ENCODE data around the gene MMP17. TPM values are rescaled to one million over a fixed set of nuclear protein-coding genes. Genes with fewer than 3 reads are reported as not detected.

Gene MMP17
- total and polyA plus RNA-seq, 10 of the 15 experiments (the other 5 are each of a cell fraction or from before 2014, with no cell fraction given), result 0.11 to 0.28 (median 0.23) TPM; not detected in 7

- no peak for TF ChIP-seq SKIL (IDR thresholded peaks at IDR 0.05; ENCODE audit: low read depth, poor library complexity, severe bottlenecking)
- no peak for TF ChIP-seq EGR1 (IDR thresholded peaks at IDR 0.05; ENCODE audit: borderline replicate concordance in 1 of 2, low read depth in 2 of 2, low read length in 2 of 2)
- no peak for TF ChIP-seq SRF (IDR thresholded peaks at IDR 0.05; ENCODE audit: low read depth in 2 of 2, low read length in 2 of 2)
- TF ChIP-seq IRF3 (IDR thresholded peaks at IDR 0.05), result no peak
- TF ChIP-seq ZNF207 (IDR thresholded peaks at IDR 0.05; ENCODE audit: borderline replicate concordance), result no peak
- no peak for TF ChIP-seq JUND (IDR thresholded peaks at IDR 0.05; ENCODE audit: low read depth, low read length)
- no peak for TF ChIP-seq TCF7 (IDR thresholded peaks at IDR 0.05; ENCODE audit: borderline replicate concordance)
Measured at GRCh38 chr12:131861261-131862083, 33.3 kb downstream of the MMP17 start (continued).

GRCh38 chr12:131862084-131862441 lies 33.9 kb downstream of the MMP17 start:
- intact Hi-C loops (cut with micrococcal nuclease; ENCODE audit: unreplicated experiment), result no loop called here
- no peak overlapping the region for H2AFZ ChIP-seq (ENCODE audit: control insufficient read depth, low read depth, low read length)
- ChIA-PET CTCF (interaction anchor here (0.5 kb wide), 1 partner anchor 600 kb away, joined by 3 read pairs; no protein-coding TSS in a partner anchor), POLR2A (no interaction called here), RAD21 (ENCODE audit: unreplicated experiment) (no interaction called here), SMC1A (ENCODE audit: uncharacterized antibody, unreplicated experiment) (no interaction called here)
- in situ Hi-C loops (cut with MboI), result no loop called here
- ATAC-seq (no peak), DNase-seq (ENCODE audit: low read depth, low spot score) (no peak), FAIRE-seq (no peak)
- H4K20me1 ChIP-seq (ENCODE audit: control insufficient read depth, insufficient read depth), result no peaks in the 10 kb centered on the region
- no TSS peak for BruUV-seq (replicated peaks)
- H3K9ac ChIP-seq (ENCODE audit: control insufficient read depth, insufficient read depth, low read length), result no peak overlapping the region
- no peaks in the 10 kb centered on the region for H3K9me3 ChIP-seq (replicated peaks; ENCODE audit: control insufficient read depth, insufficient read depth, low read length)
- WGBS (ENCODE audit: insufficient coverage, insufficient replicate concordance, low lambda C conversion rate, missing lambda C conversion rate), result 4% methylated on average over 4 of the region's 4 CpGs
- no peaks in the 10 kb centered on the region for H3K4me1 ChIP-seq (ENCODE audit: control insufficient read depth, insufficient read depth, low read length)
- H3K27ac ChIP-seq (ENCODE audit: control insufficient read depth, insufficient read depth), result no peak overlapping the region
- H3K4me2 ChIP-seq (ENCODE audit: control insufficient read depth, insufficient read depth), result no peak overlapping the region
- no peaks in the 10 kb centered on the region for H3K27me3 ChIP-seq (replicated peaks in 1 of 2; ENCODE audit: control insufficient read depth in 2 of 2, insufficient read depth in 2 of 2, low read length in 1 of 2)
- no peaks in the 10 kb centered on the region for H3K79me2 ChIP-seq (ENCODE audit: control insufficient read depth, insufficient read depth, low read length)
- H3K36me3 ChIP-seq (ENCODE audit: control insufficient read depth in 2 of 2, insufficient read depth in 2 of 2, low read length in 1 of 2), result no peaks in the 10 kb centered on the region
- H3K4me3 ChIP-seq, result no peak overlapping the region
- TF ChIP-seq TCF3 (IDR thresholded peaks at IDR 0.05; ENCODE audit: borderline replicate concordance, insufficient read depth, low read depth, low read length) (no peak), CHD1 (IDR thresholded peaks at IDR 0.05; ENCODE audit: low read depth, low read length) (no peak), NFYB (IDR thresholded peaks at IDR 0.05; ENCODE audit: insufficient read depth, low read depth, low read length) (no peak), ATF3 (IDR thresholded peaks at IDR 0.05; ENCODE audit: borderline replicate concordance, extremely low read depth, low read depth, low read length) (no peak), SUPT20H (IDR thresholded peaks at IDR 0.05; ENCODE audit: borderline replicate concordance, control insufficient read depth, low read depth, low read length) (no peak), CTCF (IDR thresholded peaks at IDR 0.05 in 2 of 3, conservative IDR thresholded peaks at IDR 0.05 in 1 of 3; ENCODE audit: control insufficient read depth in 2 of 3, extremely low read depth in 1 of 3, insufficient read depth in 1 of 3, low read depth in 3 of 3, low read length in 3 of 3) (no peak), MEF2A (IDR thresholded peaks at IDR 0.05; ENCODE audit: insufficient read depth, low read depth, low read length) (no peak), RAD21 (IDR thresholded peaks at IDR 0.05; ENCODE audit: insufficient read depth, low read depth, low read length) (no peak), NR2C1 (IDR thresholded peaks at IDR 0.05) (no peak)

Measured in GM12878 (cell line).